ENCODE results near the gene TRAPPC2B.
"Not testable (repeated sequence)": the region's sequence is repeated elsewhere in the genome, so short reads cannot be mapped to it uniquely, and the experiment has no call there.

TRAPPC2B gene

DNA sequence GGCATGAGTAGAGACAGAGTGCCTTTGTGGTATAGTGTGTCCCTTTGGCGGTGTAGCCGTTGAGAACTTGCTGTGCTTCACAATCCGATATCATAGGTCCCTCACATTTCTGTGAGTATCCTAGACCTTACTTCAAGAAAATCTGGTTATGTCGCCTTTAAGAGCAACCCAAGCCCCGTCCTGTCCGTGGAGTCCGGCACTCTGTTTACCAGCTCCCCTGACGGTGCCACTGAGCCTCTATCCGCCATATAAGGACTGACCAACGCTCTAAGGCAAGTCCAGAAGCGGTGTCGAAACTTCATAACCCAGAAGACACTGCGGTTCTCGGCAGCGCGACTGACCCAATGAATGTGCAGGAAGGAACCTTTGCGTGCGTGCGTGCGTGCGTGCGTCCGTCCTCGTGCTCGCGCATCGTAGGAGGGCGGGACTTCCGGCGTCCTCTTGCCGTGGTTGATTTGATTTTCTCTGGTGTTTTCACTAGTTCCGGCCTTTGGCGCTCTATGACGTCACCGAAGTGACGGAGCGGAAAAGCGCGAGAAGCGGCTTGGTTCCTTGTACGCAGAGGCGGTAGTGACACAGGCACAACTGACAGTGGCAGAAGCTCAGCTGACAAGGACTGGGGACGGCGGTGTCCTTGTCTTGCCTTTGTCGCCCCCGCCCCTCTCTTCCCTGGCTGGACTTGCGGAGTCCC is at the start of gene TRAPPC2B, which contains the start of gene ZNF547:
TSS of gene TRAPPC2B (plus strand) at position 555 of the 691 bp plus-strand sequence. CDS start 1,283 bp downstream, outside the sequence.
TSS of gene ZNF547 (plus strand) at position 555 of the 691 bp plus-strand sequence. CDS start 5,005 bp downstream, outside the sequence.
- peak; percentile 98 for DNase-seq

DNA sequence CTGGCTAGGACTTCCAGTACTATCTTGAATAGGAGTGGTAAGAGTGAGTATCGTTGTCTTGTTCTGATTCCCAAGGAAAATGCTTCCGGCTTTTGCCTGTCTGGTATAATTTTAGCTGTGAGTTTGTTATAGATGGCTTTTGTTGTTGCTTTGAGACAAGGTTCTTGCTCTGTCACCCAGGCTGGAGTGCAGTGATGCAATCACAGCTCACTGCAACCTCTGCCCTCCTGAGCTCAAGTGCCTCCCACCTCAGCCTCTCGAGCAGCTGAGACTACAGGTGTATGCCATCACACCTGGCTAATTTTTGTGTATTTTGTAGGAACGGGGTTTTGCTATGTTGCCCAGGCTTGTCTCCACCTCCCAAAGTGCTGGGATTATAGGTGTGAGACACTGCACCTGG is 49.2 kb upstream of the TRAPPC2B start:
- no peak for DNase-seq

DNA sequence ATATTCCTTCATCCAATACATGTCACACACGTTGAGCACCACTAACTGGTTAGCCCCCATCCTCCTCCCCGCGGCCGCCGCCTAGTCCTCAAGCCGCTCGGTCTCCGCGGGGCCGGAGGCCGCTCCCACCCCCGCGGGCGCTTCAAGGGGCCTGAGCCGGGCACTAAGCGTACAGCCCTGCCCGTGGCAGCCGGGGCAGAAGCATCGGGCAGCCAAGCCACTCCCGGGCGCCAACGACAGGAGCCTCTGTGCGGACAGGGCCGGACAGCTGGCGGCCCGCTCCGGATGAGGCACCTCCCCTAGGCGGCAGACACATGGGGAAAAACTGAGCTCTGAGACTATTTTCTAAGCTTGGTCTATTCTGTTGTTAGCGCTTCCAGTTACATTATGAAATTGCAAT is 45.8 kb upstream of the TRAPPC2B start:
- DNase-seq: no peak

DNA sequence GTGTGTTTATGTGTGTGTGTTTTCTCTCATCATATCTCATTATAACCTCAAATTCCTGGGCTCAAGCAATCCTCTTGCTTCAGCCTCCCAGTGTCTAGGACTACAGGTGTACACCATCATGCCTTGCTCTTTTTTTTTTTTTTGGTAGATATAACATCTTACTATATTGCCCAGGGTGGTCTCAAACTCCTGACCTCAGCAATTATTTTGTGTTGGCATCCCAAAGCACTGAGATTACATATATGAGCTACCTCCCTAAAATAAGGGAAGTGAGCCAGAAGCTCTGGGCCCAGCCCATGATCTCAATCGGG is 43.5 kb upstream of the TRAPPC2B start:
- no peak for DNase-seq

DNA sequence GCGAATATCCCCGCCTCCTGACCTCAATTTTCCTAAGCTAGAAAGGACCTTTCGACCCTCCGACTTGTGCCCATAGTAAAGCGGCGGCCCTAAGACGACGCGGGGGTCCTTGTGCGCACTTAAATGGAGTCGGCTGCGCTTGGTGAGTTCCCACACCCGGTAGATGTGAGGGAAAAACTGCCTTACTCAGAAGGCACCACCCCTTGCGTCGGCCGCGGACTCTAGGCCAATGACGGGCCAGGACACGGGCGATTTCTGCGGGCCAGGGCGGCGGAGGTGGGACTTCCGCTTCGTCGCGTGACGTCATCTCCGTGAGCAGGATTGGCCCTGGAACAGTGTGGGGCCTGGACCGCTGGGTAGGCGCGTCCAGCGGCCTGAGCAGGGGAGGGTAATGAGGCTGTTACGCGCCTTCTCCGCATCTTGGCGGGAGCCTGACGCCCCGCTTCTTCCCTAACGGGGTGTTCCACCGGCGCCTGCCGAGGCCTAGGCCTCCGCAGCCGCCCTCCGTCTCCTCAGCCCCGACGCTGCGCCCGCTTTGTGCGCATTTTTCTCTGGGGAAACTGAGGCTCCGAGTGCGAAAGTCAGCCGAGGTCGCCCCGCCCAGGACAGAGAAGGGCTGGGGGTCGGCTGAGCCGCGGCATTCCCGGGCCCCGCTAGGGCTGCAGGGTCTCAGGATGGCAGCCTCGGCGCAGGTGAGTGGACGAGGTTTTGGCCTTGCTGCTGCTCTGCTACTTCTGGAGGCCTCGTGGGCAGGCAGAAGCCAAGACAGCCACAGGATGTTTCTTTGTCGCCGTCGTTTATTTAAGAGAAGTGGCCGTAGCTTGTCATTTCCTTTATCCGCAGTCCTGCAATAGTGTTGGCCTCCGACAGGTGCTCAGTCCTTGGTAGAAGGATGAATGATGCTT is 42.9 kb upstream of the TRAPPC2B start, which contains the start of gene ZNF543:
TSS of gene ZNF543 (plus strand) at position 293 of the 905 bp plus-strand sequence. CDS start at position 675, 382 bp downstream.
- peak; percentile 93 for DNase-seq

DNA sequence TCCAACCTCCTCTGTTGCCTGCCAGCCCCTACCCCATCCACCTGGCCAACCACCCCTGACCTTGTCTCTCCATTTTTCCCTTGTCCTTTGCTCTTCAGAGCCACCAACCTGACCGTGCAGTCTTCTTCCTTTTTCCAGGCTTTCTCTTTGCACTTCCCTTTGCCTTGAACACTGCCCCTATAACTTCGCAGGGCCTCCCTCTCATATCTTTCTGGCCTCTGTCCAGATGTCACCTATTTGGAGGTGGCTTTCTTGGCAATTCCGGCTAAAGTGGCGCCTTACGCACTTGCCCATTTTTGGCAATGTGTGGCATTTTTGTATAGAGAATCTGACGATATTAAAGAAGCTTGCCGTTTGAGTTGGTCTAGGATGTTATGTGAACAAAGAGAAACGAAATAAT is 42.2 kb upstream of the TRAPPC2B start:
- no peak for DNase-seq

DNA sequence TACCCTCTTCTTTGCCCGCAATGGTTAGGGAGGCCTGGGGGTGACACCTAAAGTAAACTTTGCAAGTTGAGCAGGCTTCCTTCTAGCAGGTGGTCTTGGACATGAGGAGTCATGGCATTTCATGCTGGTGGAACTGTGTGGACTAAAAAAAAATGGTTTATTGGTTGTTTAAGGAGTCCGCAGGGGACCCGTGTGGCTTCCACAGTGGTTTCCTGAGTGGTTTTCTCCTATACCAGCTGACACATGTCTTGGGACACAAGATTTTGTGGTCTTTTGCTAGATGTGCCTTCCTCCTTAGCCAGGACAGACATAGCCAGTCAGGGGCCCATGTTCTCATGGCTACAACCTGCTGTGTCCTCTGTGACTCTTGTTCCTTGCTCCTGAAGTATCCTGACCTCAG is 41.6 kb upstream of the TRAPPC2B start:
- no peak for DNase-seq

DNA sequence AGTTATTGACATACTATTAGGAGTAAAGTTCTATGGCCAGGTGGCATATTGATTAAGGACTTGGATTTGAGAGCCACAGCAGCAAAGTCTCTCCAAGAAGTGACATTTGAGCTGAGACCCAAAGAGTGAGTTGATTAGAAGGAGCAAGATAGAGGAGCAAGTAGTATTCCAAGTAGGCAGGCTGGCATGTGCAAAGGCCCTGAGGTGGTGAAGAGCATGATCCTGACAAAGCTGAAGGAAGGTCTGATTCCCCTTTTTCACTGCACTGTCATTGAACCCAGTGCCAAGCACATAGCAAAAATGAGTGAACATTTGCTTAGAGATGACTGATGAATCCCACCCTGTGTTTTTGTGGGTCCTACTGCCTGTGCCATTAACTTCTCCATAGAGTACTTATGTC is 38.4 kb upstream of the TRAPPC2B start:
- no peak for DNase-seq

DNA sequence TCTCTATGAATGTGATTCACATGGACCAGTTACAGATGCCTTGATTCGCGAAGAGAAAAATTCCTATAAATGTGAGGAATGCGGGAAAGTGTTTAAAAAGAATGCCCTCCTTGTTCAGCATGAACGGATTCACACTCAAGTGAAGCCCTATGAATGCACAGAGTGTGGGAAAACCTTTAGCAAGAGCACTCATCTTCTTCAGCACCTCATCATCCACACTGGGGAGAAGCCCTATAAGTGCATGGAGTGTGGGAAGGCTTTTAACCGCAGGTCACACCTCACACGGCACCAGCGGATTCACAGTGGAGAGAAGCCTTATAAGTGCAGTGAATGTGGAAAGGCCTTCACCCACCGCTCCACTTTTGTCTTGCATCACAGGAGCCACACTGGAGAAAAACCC is 35.4 kb upstream of the TRAPPC2B start:
- no peak for DNase-seq

DNA sequence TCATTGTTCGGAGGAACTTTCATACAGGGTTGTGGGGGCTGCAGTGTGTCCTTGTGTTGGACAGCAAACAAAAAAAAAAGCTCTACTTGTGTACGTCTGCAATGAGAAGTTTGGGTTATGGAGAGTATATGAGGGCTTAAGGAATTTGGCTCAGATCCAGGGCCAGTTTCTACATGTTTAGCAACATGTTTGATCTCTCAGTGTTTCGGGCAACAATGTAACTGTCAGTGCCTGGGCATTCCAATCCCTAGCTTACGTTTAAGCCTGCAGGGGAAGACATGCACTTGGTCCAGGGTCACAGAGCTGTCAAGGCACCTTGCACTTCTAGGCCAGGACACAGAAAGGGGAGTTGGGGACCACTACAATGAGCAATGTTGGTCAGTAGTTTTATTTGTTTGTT is 29.2 kb upstream of the TRAPPC2B start:
- DNase-seq: no peak

DNA sequence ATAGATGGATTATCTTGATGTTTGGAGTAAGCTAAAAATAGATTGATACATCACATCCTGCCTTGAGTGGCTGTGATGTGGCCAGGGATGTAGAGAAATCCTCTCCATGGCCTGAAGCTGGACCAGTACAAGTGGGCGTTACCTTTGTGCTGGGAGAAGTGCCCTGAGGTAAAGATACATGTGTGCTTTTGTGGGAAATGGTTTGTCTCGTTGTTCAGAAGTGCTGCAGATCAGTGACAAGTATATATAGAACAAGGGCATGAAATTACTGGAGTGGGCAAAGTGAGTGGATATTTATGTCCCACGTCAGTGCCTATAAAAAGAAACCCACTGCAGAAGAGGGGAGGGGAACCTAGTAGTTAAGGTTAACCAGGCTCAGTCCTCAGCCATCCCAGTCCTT is 24.5 kb upstream of the TRAPPC2B start:
- no peak for DNase-seq

DNA sequence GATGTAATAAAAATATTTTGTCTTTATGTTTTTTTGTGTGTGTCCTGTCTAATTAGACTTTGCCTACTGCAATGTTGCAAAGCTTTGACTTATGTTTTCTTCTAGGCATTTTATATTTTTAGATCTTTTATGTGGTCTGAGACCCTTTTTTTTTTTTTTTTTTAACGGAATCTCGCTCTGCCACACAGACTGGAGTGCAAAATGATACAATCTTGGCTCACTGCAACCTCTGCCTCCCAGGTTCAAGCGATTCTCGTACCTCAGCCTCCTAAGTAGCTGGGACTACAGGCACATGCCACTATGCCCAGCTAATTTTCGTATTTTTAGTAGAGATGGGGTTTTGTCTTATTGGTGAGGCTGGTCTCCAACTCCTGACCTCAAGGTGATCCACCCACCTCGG is 20.8 kb upstream of the TRAPPC2B start:
- no peak for DNase-seq

DNA sequence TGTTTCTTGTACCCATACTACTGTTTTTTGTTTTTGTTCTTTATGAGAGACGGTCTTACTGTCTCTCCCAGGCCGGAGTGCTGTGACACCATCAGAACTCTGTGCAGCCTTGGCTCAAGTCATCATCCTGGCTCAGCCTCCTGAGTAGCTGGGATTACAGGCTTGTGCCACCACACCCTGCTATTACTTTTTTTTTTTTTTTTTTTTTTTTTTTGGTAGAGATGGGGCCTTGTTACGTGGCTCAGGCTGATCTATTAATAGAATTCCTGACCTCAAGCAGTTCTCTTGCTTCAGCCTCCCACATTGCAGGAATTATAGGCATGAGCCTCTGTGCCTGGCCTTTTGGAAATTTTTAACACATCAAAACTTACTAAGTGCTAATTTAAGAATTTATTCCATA is 15.2 kb upstream of the TRAPPC2B start:
- DNase-seq: no peak

DNA sequence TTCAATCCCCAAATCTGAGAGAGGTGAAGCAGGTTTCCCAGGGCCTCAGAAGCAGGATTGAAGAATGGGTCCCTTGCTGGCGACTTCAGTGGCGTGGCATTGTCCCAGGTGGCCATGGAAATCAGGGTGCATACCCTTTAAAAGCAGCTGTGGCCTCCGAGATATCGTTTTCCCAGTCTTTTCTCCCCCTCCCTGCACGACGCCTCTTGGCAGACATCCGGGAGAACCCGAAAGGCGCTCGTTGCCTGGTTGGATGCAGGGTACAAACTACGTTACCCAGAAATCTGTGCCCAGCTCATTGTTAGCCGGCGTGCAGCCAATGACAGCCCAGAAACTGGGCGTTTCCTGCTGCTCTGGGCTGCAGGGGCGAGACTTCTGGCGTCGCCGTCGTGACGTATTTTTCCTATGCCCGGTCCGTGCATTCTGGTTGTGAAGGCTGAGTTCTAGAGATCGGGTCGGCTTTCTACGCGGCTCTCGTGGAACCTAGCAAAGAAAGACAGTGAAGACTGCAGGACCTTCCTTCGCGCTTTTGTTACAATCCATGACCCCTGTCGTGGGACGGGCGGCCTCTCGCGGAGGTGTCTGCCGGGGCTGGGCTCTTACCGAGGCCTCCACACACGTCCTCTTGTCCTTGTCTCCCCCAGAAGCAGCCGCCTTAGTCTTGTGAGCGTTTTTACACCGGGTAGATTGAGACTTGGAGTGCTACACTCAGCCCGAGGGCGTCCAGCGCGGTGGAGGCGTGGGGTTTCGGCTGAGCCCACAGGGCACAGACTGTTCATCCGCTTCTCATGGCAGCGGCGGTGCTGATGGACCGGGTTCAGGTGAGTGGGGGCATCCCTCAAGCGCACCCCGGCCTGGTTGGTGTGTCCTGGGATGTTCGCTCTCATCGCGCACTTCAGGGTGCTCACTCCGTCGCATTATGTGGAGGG is 12.2 kb upstream of the TRAPPC2B start, which contains the start of gene ZNF304:
TSS of gene ZNF304 (plus strand) at position 395 of the 929 bp plus-strand sequence. CDS start at position 789, 394 bp downstream.
- DNase-seq: peak; percentile 87

DNA sequence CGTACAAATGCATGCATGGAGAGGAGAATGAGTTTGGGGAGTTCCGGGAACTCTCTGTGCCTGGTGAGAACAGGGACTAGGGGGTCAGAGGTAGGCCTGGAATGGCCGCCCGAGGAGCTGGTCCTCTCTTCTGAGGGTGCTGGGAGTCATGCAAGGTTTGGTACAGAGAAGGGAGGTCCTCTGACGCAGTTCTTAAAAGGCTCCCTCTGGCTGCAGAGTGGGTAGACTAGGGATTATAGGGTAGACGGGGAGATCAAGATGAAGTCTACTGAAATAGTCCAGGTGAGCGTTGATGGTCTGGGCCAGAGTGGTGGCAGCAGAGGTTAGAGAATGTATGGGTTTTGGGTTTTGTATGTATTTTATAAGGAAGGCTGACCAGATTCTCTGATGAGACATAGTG is 11.5 kb upstream of the TRAPPC2B start:
- no peak for DNase-seq

DNA sequence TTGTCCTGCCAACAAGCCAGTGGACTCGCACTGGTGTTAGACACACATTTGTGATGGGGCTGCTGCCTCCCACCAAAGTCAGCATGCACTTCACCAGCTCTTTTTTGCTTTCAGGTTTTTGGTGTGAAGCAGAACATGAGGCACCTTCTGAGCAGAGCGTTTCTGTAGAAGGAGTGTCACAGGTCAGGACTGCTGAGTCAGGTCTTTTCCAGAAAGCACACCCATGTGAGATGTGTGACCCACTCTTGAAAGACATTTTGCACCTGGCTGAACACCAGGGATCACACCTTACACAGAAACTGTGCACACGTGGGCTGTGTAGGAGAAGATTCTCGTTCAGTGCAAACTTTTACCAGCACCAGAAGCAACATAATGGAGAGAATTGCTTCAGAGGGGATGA is 7.4 kb upstream of the TRAPPC2B start:
- no peak for DNase-seq

DNA sequence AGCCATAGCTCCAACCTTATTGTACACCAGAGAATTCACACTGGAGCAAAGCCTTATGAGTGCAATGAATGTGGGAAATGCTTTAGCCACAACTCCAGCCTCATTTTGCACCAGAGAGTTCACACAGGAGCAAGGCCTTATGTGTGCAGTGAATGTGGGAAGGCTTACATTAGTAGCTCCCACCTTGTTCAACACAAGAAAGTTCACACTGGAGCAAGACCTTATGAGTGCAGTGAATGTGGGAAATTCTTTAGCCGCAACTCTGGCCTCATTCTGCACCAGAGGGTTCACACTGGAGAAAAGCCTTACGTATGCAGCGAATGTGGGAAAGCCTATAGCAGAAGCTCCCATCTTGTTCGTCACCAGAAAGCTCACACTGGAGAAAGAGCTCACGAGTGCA is 5.9 kb upstream of the TRAPPC2B start:
- no peak for DNase-seq

DNA sequence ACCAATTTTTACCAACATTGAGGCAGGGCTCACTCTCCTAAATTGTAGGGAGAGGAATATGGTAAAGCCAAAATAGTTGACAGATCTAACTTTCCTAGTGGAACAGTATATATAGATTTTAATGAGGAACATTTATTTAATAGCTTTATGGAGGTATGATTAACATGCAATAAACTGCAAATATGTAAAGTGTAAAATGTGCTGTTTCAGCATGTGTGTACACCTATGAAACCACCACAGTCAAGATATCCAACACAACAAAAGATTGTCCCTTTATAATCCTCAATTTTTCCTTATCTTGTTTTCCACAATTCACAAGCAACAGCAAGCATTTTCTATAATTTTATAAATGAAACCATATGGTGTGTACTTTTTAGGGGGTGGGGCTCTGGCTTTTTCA is 4.1 kb upstream of the TRAPPC2B start:
- DNase-seq: no peak

DNA sequence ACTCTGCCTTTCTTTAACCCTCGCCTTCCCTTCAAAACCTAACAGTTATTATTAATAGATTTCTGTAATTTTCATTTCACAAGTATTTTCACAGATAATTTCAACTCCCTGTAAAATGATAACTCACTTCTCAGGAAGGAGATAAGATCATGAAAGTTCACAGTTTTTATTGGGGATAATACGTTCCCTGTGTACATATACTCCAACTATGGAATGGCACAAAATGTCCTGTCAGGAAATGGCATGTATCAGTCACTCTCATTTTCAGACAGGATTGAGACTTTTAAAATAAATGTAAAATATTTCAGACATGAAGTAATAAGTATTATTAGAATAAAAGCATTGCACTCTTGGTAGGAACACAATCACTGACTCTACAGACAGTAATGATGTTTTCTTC is 932 bp upstream of the TRAPPC2B start:
- DNase-seq: no peak

DNA sequence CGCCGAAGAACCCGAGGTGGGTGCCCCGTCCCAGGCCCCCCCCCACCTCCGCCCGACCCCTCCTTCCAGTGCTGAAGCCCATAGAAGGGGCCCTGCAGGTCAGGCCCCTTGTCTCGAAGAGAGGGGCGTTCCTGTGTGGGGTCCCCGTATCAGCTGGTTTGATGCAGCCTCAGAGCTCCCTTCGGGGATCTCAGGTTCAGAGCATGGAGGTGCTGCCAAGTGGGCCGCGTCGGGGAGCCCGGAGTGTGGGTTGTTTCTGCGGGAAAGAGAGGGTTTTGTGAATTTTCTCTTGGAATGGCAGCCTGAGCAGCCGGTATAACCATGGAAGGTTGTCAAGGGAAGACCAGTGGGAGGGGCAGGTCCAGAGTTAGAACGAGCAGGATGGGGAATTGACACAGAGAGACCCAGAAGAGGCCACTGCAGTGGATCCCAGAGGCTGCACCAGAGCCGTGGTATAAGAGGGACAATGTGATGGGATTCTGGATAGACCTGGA is 384 bp downstream of the TRAPPC2B start:
- DNase-seq: no peak

DNA sequence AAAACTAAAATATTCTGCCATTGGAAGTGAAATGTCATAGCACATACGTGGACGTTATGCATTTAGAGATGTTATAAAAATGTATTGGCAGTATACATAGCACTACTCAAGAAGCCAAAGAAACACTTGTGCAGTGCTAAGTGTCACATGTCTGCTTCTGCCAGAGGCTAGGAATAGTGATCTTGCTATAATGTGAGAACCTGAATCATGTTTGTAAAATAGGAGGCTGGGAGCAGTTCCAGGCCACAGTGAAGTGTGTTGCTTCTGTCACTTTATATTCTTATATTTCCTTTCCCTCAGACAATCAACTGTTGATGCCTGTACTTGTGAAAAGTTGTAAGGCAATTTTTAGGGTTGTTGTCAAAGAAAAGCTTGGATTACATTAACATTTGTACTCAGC is 3.4 kb downstream of the TRAPPC2B start:
- DNase-seq: no peak

DNA sequence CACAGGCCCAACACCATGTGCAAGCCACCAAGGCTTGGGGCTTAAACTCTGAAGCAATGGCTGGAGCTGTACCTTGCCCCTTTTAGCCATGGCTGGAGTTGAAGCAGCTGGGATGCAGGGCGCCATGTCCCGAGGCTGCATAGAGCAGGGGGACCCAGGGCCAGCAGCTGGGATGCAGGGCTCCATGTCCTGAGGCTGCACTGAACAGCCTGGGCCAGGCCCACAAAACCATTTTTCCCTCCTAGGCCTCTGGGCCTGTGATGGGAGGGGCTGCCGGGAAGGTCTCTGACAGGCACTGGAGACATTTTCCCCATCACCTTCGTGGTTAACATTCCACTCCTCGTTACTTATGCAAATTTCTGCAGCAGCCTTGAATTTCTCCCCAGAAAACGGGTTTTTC is 10.8 kb downstream of the TRAPPC2B start:
- no peak for DNase-seq

DNA sequence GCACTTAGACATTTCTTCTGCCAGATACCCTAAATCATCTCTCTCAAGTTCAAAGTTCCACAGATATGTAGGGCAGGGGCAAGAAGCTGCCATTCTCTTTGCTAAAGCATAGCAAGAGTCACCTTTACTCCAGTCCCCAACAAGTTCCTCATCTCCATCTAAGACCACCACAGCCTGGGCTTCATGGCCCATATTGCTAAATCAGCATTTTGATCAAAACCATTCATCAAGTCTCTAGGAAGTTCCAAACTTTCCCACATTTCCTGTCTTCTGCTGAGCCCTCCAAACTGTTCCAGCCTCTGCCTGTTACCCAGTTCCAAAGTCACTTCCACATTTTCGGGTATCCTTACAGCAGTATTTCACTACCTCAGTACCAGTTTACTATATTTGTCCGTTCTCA is 11.3 kb downstream of the TRAPPC2B start:
- not testable (repeated sequence) for DNase-seq

All from stimulated activated CD4-positive, alpha-beta T cell treated with anti-CD3 and anti-CD28 coated beads, Interleukin-1b, Interleukin-23, amount 100 ng/mL, for 48 hours (primary cell).